ENCODE data around the gene PPY. TPM values are rescaled to one million over a fixed set of nuclear protein-coding genes. Genes with fewer than 3 reads are reported as not detected.

Gene PPY
- total RNA-seq, 1 experiment from 2014 or later: not detected

DNA sequence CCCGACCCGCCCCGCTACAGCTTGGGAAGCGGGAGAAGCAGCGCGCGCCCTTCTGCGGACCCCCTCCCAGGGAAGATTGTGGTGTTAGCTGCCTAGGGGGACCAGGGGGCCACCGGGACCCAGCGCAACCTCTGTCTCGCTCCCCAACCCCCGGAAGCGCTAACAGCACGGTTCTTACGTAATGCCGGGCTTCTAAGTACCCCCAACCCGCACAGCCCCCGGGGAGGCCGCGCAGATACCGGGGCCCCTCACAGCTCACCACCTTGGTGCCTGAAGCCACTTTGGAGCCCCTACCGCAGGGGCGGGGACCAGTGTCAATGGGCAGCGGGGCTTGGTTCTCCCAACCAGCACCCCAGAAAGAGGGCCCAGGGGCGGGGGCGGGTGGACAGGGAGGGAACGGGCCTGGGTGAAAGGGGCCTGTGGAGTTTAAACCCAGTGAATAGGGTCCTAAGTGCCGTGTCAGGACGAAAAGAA lies 35.3 kb downstream of the PPY start:
- H3K4me3 Mint-ChIP-seq: peak overlapping the region; percentile 90
- ChIA-PET CTCF (interaction anchor here (0.6 to 7.7 kb wide), 14 partner anchors 11 to 582 kb away, joined by 3 to 49 read pairs (median 6); partner anchors contain the start of genes CD300LG and PPY), POLR2A (no interaction called here)
- peak; percentile 29 for DNase-seq (ENCODE audit: low spot score)
- no peaks in the 10 kb centered on the region for H3K9me3 Mint-ChIP-seq
- peaks cover 30% of the 10 kb centered on the region for H3K4me1 Mint-ChIP-seq
- H3K36me3 Mint-ChIP-seq: no peaks in the 10 kb centered on the region
- H3K27me3 Mint-ChIP-seq (ENCODE audit: low read depth): peaks cover 49% of the 10 kb centered on the region
- no peak overlapping the region for H3K27ac Mint-ChIP-seq
- no peak for ATAC-seq
- TF ChIP-seq TEAD4 (CRISPR knock-in tag; IDR thresholded peaks at IDR 0.05) (no peak), ZNF671 (CRISPR knock-in tag; IDR thresholded peaks at IDR 0.05) (no peak), FOXK1 (CRISPR knock-in tag; IDR thresholded peaks at IDR 0.05) (no peak), ZNF396 (CRISPR knock-in tag; IDR thresholded peaks at IDR 0.05; ENCODE audit: borderline replicate concordance) (no peak), ELF4 (CRISPR knock-in tag; IDR thresholded peaks at IDR 0.05; ENCODE audit: low read depth) (no peak), JAZF1 (CRISPR knock-in tag; IDR thresholded peaks at IDR 0.05) (no peak), NR1H2 (CRISPR knock-in tag; IDR thresholded peaks at IDR 0.05) (no peak)
- TF ChIP-seq, protein P1, sequence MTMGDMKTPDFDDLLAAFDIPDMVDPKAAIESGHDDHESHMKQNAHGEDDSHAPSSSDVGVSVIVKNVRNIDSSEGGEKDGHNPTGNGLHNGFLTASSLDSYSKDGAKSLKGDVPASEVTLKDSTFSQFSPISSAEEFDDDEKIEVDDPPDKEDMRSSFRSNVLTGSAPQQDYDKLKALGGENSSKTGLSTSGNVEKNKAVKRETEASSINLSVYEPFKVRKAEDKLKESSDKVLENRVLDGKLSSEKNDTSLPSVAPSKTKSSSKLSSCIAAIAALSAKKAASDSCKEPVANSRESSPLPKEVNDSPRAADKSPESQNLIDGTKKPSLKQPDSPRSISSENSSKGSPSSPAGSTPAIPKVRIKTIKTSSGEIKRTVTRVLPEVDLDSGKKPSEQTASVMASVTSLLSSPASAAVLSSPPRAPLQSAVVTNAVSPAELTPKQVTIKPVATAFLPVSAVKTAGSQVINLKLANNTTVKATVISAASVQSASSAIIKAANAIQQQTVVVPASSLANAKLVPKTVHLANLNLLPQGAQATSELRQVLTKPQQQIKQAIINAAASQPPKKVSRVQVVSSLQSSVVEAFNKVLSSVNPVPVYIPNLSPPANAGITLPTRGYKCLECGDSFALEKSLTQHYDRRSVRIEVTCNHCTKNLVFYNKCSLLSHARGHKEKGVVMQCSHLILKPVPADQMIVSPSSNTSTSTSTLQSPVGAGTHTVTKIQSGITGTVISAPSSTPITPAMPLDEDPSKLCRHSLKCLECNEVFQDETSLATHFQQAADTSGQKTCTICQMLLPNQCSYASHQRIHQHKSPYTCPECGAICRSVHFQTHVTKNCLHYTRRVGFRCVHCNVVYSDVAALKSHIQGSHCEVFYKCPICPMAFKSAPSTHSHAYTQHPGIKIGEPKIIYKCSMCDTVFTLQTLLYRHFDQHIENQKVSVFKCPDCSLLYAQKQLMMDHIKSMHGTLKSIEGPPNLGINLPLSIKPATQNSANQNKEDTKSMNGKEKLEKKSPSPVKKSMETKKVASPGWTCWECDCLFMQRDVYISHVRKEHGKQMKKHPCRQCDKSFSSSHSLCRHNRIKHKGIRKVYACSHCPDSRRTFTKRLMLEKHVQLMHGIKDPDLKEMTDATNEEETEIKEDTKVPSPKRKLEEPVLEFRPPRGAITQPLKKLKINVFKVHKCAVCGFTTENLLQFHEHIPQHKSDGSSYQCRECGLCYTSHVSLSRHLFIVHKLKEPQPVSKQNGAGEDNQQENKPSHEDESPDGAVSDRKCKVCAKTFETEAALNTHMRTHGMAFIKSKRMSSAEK (CRISPR knock-in tag; IDR thresholded peaks at IDR 0.05; ENCODE audit: borderline replicate concordance): no peak

DNA sequence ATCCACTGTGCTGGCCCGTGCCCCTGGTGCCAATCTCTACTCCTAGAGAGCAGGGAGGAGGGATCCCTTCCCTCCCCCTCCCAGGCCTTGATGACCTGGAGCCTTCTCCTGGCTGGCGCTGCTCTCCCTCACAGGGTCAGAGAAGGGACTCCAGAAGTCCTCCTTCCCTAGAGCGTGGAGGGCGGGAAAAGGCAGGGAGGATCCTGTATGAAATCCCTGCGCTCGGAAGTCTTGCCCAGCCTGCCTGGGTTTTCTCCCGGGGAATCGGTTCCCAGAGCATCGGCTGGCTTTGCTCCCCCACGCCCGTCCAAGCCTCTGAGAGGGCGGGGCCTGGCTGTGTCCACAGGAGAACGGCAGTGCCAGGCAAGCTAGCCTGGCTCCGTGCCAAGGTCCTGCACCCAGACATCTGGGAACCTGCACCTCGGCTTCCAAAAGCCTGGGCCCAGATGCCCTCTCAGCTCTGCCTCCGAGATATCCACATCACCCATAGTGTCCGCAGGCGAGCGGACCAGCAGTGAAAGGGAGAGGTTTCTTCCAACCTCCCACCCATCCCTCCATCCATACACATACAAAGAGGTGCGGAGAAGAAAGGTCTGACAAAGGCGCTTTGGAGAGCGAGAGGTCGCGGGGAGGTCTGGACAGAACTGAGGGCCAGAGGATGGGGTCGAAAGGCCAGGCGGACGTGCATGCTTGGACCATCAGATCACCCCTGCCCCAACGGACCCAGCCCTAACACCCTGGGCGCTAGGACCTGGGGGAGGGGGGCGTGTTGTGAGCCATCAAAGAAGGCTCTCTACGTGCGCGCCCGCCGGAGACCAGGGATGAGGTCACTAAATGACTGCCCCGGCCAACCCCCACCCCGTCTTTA lies 36.1 kb downstream of the PPY start:
- Mint-ChIP-seq H3K4me3 (peak overlapping the region; percentile 90), H3K36me3 (no peaks in the 10 kb centered on the region), H3K9me3 (no peaks in the 10 kb centered on the region), H3K27ac (no peak overlapping the region), H3K27me3 (ENCODE audit: low read depth) (peaks cover 55% of the 10 kb centered on the region), H3K4me1 (peaks cover 37% of the 10 kb centered on the region)
- ChIA-PET POLR2A (no interaction called here), CTCF (interaction anchor here (0.6 to 7.7 kb wide), 14 partner anchors 11 to 581 kb away, joined by 3 to 49 read pairs (median 6); partner anchors contain the start of genes CD300LG and PPY)
- DNase-seq (ENCODE audit: low spot score): peak; percentile 86
- ATAC-seq: peak; percentile 59
- peak; percentile 70 for TF ChIP-seq ZNF121 (CRISPR knock-in tag; IDR thresholded peaks at IDR 0.05)
- no peak for TF ChIP-seq TEAD4 (CRISPR knock-in tag; IDR thresholded peaks at IDR 0.05)
- no peak for TF ChIP-seq ZNF219 (CRISPR knock-in tag; IDR thresholded peaks at IDR 0.05; ENCODE audit: borderline replicate concordance)
- TF ChIP-seq ZNF263 (CRISPR knock-in tag; IDR thresholded peaks at IDR 0.05; ENCODE audit: low read depth): 0 out of 2 replicates have a peak, but pooled peaks have one; percentile 51
- TF ChIP-seq, protein P2, sequence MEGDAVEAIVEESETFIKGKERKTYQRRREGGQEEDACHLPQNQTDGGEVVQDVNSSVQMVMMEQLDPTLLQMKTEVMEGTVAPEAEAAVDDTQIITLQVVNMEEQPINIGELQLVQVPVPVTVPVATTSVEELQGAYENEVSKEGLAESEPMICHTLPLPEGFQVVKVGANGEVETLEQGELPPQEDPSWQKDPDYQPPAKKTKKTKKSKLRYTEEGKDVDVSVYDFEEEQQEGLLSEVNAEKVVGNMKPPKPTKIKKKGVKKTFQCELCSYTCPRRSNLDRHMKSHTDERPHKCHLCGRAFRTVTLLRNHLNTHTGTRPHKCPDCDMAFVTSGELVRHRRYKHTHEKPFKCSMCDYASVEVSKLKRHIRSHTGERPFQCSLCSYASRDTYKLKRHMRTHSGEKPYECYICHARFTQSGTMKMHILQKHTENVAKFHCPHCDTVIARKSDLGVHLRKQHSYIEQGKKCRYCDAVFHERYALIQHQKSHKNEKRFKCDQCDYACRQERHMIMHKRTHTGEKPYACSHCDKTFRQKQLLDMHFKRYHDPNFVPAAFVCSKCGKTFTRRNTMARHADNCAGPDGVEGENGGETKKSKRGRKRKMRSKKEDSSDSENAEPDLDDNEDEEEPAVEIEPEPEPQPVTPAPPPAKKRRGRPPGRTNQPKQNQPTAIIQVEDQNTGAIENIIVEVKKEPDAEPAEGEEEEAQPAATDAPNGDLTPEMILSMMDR (IDR thresholded peaks at IDR 0.05): no peak
- no peak; the same call in 1 of the 2 replicates for TF ChIP-seq ZBTB21 (CRISPR knock-in tag; IDR thresholded peaks at IDR 0.05; ENCODE audit: borderline replicate concordance)
- no peak for TF ChIP-seq ESRRA (CRISPR knock-in tag; IDR thresholded peaks at IDR 0.05; ENCODE audit: borderline replicate concordance)
- peak; percentile 86 for TF ChIP-seq SP1 (CRISPR knock-in tag; conservative IDR thresholded peaks at IDR 0.05)
- peak; percentile 55; the same call in 1 of the 2 replicates for TF ChIP-seq FOXK1 (CRISPR knock-in tag; IDR thresholded peaks at IDR 0.05)
- TF ChIP-seq, protein P3, sequence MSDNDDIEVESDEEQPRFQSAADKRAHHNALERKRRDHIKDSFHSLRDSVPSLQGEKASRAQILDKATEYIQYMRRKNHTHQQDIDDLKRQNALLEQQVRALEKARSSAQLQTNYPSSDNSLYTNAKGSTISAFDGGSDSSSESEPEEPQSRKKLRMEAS (CRISPR knock-in tag; IDR thresholded peaks at IDR 0.05): peak; percentile 39; the same call in 1 of the 2 replicates
